ENCODE data around the gene ATG5. TPM values are rescaled to one million over a fixed set of nuclear protein-coding genes. Genes with fewer than 3 reads are reported as not detected.

ATG5 gene
- total RNA-seq, 2 donors from 2014 or later = 42.1 to 48.0 TPM

DNA sequence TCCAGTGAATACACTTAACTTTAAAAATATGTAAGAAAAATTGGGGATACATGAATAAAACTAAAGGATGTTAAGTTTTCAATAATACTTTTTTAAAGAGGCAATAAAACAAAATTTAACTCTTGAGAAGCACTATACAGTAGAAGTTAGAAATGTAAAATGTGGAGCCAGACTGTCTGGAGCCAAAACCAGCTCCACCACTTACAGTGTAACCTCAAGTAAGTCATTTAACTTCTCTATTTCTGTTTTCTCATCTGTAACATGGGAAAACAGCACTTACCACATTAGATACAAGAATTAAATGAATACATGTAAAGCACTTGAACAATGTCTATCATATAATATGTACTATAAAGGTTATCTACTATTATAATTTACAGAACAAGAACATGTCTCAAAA lies 6.7 kb downstream of the ATG5 start:
- intact Hi-C loops (cut with DNase I) = no loop called here
- Histone ChIP-seq H3K9ac (ENCODE audit: low read depth in 2 of 2, low read length in 2 of 2) (no peak overlapping the region), H3K4me1 (peaks cover 1% of the 10 kb centered on the region), H3K27me3 (no peaks in the 10 kb centered on the region), H3K9me3 (no peaks in the 10 kb centered on the region), H3K27ac (no peak overlapping the region), H3K4me3 (no peak overlapping the region), H3K36me3 (no peaks in the 10 kb centered on the region)
- TF ChIP-seq, protein P1, sequence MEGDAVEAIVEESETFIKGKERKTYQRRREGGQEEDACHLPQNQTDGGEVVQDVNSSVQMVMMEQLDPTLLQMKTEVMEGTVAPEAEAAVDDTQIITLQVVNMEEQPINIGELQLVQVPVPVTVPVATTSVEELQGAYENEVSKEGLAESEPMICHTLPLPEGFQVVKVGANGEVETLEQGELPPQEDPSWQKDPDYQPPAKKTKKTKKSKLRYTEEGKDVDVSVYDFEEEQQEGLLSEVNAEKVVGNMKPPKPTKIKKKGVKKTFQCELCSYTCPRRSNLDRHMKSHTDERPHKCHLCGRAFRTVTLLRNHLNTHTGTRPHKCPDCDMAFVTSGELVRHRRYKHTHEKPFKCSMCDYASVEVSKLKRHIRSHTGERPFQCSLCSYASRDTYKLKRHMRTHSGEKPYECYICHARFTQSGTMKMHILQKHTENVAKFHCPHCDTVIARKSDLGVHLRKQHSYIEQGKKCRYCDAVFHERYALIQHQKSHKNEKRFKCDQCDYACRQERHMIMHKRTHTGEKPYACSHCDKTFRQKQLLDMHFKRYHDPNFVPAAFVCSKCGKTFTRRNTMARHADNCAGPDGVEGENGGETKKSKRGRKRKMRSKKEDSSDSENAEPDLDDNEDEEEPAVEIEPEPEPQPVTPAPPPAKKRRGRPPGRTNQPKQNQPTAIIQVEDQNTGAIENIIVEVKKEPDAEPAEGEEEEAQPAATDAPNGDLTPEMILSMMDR (IDR thresholded peaks at IDR 0.05) = no peak
- no peak for DNase-seq

GRCh38 chr6:106318061-106318460 lies 7.5 kb downstream of the ATG5 start:
- Histone ChIP-seq H3K27me3 (no peaks in the 10 kb centered on the region), H3K4me3 (no peak overlapping the region), H3K9me3 (no peaks in the 10 kb centered on the region), H3K4me1 (no peaks in the 10 kb centered on the region), H3K36me3 (no peaks in the 10 kb centered on the region), H3K27ac (no peak overlapping the region), H3K9ac (ENCODE audit: low read depth in 2 of 2, low read length in 2 of 2) (no peak overlapping the region)
- TF ChIP-seq, protein P1 (IDR thresholded peaks at IDR 0.05) = no peak
- no peak for DNase-seq
- intact Hi-C loops (cut with DNase I) = no loop called here

DNA sequence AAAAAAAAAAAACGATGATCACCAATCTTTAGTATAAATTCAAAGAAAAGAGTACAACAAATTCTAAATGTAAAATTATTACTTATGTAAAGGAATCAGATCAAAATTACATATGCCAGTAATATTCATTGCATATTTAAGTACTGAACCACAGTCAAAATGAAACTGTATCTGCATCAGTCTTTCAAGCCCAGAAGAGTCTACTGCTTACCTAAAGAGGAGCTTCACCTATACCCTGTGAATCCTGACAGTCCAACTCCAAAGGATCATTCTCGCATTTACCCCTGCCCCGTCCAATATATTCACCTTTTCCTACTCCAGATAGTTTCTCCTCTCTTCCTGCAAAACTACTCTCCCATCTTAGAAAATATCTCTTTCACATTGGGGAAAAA lies 9.2 kb downstream of the ATG5 start:
- Histone ChIP-seq H3K9me3 (no peaks in the 10 kb centered on the region), H3K27me3 (no peaks in the 10 kb centered on the region), H3K4me3 (no peak overlapping the region), H3K4me1 (no peaks in the 10 kb centered on the region), H3K9ac (ENCODE audit: low read depth in 2 of 2, low read length in 2 of 2) (no peak overlapping the region), H3K36me3 (no peaks in the 10 kb centered on the region), H3K27ac (no peak overlapping the region)
- intact Hi-C loops (cut with DNase I) = no loop called here
- TF ChIP-seq, protein P1 (IDR thresholded peaks at IDR 0.05) = no peak
- no peak for DNase-seq

- no peaks in the 10 kb centered on the region for H3K36me3 ChIP-seq
- intact Hi-C loops (cut with DNase I) = no loop called here
- TF ChIP-seq, protein P1 (IDR thresholded peaks at IDR 0.05) = no peak
- H3K9ac ChIP-seq (ENCODE audit: low read depth in 2 of 2, low read length in 2 of 2) = no peak overlapping the region
- H3K4me3 ChIP-seq = no peak overlapping the region
- DNase-seq = no peak
- H3K27ac ChIP-seq = no peak overlapping the region
- H3K27me3 ChIP-seq = no peaks in the 10 kb centered on the region
- H3K4me1 ChIP-seq = no peaks in the 10 kb centered on the region
- no peaks in the 10 kb centered on the region for H3K9me3 ChIP-seq
These were observed 9.7 kb downstream of the ATG5 start for GRCh38 chr6:106315765-106316374.

DNA sequence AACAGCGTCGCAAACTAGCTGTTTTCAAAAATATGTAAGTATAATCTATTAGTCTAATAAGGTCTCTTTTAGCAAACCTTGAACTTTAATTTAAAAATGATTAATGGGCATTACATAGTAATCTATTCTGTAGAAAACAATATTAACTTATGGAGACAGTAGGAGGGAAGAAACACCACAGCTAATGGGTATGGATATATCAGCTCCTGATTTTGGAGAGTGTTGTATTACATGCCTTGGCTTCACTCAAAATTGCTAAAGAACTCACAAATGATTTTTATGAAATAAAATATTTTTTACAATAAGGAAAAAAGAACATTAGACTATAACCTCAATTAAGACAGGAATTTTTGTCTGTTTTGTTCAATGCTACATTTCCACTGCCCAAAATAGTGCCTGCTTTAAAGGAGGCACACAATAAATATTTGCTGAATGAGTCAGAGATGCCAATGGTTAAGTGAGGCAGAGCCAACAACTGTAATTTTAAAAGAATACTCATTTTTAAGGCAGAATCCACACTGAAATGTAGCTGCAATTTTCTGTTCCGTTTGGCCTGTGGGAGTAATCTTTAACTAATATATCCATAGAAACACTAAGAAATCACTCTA lies 15.7 kb downstream of the ATG5 start:
- H3K4me3 ChIP-seq = no peak overlapping the region
- no peak overlapping the region for H3K9ac ChIP-seq (ENCODE audit: low read depth in 2 of 2, low read length in 2 of 2)
- intact Hi-C loops (cut with DNase I) = loop anchor here (10.0 kb wide), 1 partner anchor 215 kb away; no protein-coding TSS in a partner anchor
- no peaks in the 10 kb centered on the region for H3K4me1 ChIP-seq
- no peak overlapping the region for H3K27ac ChIP-seq
- TF ChIP-seq, protein P1 (IDR thresholded peaks at IDR 0.05) = no peak
- no peaks in the 10 kb centered on the region for H3K9me3 ChIP-seq
- DNase-seq = no peak
- no peaks in the 10 kb centered on the region for H3K36me3 ChIP-seq
- no peaks in the 10 kb centered on the region for H3K27me3 ChIP-seq

Data from colonic mucosa (tissue), 4 donors.